GM12874 (cell line): ENCODE results near the gene JMJD8.

Experiments
- CTCF ChIP-seq: IDR thresholded peaks from 2 replicates; pipeline ENCODE4 v1.5.1; 2011; ENCODE audit warnings: low read depth, mild to moderate bottlenecking, control low read depth, low read length, moderate library complexity; ENCODE audit not compliant: insufficient read depth

The JMJD8 gene

GRCh38 chr16:651844-652243 lies 32.3 kb downstream of the JMJD8 start:
- no peak for TF ChIP-seq CTCF

GRCh38 chr16:649631-650030 lies 34.5 kb downstream of the JMJD8 start:
- TF ChIP-seq CTCF: no peak

- no peak for TF ChIP-seq CTCF
Observed at GRCh38 chr16:648781-649589, 35.1 kb downstream of the JMJD8 start, which contains the start of gene WDR90. TSS of gene WDR90 (plus strand) at chr16:649365. CDS start at chr16:649417, 52 bp downstream.

- peak; percentile 89 for TF ChIP-seq CTCF
Observed at GRCh38 chr16:648071-648780, 35.9 kb downstream of the JMJD8 start.

GRCh38 chr16:647173-647902 lies 36.8 kb downstream of the JMJD8 start:
- TF ChIP-seq CTCF: no peak

- no peak for TF ChIP-seq CTCF
Observed at GRCh38 chr16:646679-647172, 37.4 kb downstream of the JMJD8 start.

- TF ChIP-seq CTCF: no peak
Observed at GRCh38 chr16:645852-646678, 38.1 kb downstream of the JMJD8 start.
